HEK293 (cell line): ENCODE data around the gene PGPEP1.

Experiments used
- CTCF ChIA-PET: fragments of 350-600 bp; formaldehyde crosslinking; extraction: SDS; loops from one replicate; lab custom pipeline; 2021; ENCODE audit warnings: antibody characterized with exemption; lab: Yijun Ruan, JAX
- POLR2A ChIA-PET: fragments of 300-600 bp; formaldehyde crosslinking; extraction: SDS; loops from one replicate; lab custom pipeline; 2020; ENCODE audit warnings: antibody characterized with exemption, inconsistent platforms; lab: Yijun Ruan, JAX
- H3K27ac ChIP-seq: fragments of 200-500 bp; sonication (Bioruptor generic); 2 replicates; pipeline ENCODE4 v1.5.1; 2014; ENCODE audit warnings: low read depth, low read length, control low read depth, inconsistent platforms; ENCODE audit errors: extremely low read depth
- H3K36me3 ChIP-seq, 2 experiments: fragments of 200-500 bp in 1 of 2; sonication (Bioruptor generic) in 1 of 2; 1 replicate in 1 of 2; 2 replicates in 1 of 2; pipeline ENCODE4 v1.5.1; 2014 to 2017; ENCODE audit warnings: inconsistent platforms in 2 of 2, low read length in 2 of 2; ENCODE audit not compliant: control insufficient read depth in 2 of 2, insufficient read depth in 1 of 2
- H3K4me1 ChIP-seq: fragments of 200-500 bp; sonication (Bioruptor generic); 2 replicates; pipeline ENCODE4 v1.5.1; 2014; ENCODE audit warnings: mild to moderate bottlenecking, low read length, inconsistent platforms; ENCODE audit not compliant: control insufficient read depth, insufficient read depth
- H3K4me3 ChIP-seq: 2 replicates; pipeline ENCODE4 v1.5.1; 2011; ENCODE audit warnings: low read depth, mild to moderate bottlenecking, control low read depth, low read length, moderate library complexity
- H3K9me3 ChIP-seq: fragments of 200-500 bp; sonication (Bioruptor generic); 2 replicates; pipeline ENCODE4 v1.5.1; 2014; ENCODE audit warnings: low read depth, low read length, inconsistent platforms; ENCODE audit not compliant: control insufficient read depth, insufficient read depth
- EGR2 ChIP-seq: fragments of 450-650 bp; formaldehyde crosslinking; IDR thresholded peaks from 2 replicates; pipeline ENCODE4 v1.5.1; 2016; ENCODE audit warnings: low read depth, missing biosample characterization, missing genetic modification characterization
- GLIS1 ChIP-seq: fragments of 450-650 bp; formaldehyde crosslinking; IDR thresholded peaks from 2 replicates; pipeline ENCODE4 v1.5.1; 2016; ENCODE audit warnings: missing biosample characterization, missing genetic modification characterization
- KLF7 ChIP-seq: fragments of 450-650 bp; formaldehyde crosslinking; IDR thresholded peaks from 2 replicates; pipeline ENCODE4 v1.5.1; 2016; ENCODE audit warnings: missing biosample characterization, missing genetic modification characterization, borderline replicate concordance
- KLF8 ChIP-seq: fragments of 450-650 bp; formaldehyde crosslinking; IDR thresholded peaks from 2 replicates; pipeline ENCODE4 v1.5.1; 2016; ENCODE audit warnings: missing biosample characterization, missing genetic modification characterization
- OSR2 ChIP-seq: fragments of 450-650 bp; formaldehyde crosslinking; IDR thresholded peaks from 2 replicates; pipeline ENCODE4 v1.5.1; 2016; ENCODE audit warnings: missing biosample characterization, missing genetic modification characterization
- SALL2 ChIP-seq: fragments of 450-650 bp; formaldehyde crosslinking; IDR thresholded peaks from 2 replicates; pipeline ENCODE4 v1.5.0; 2017; ENCODE audit warnings: missing biosample characterization, mild to moderate bottlenecking, missing genetic modification characterization, borderline replicate concordance
- ZBTB21 ChIP-seq: fragments of 450-650 bp; formaldehyde crosslinking; IDR thresholded peaks from 2 replicates; pipeline ENCODE4 v1.5.1; 2017; ENCODE audit warnings: missing biosample characterization, missing genetic modification characterization
- ZFHX2 ChIP-seq: fragments of 450-650 bp; formaldehyde crosslinking; conservative IDR thresholded peaks from 2 replicates; pipeline ENCODE4 v1.5.1; 2016; ENCODE audit warnings: missing biosample characterization, missing genetic modification characterization
- ZNF335 ChIP-seq: fragments of 450-650 bp; formaldehyde crosslinking; conservative IDR thresholded peaks from 2 replicates; pipeline ENCODE4 v1.5.1; 2016; ENCODE audit warnings: missing biosample characterization, missing genetic modification characterization
- ZNF350 ChIP-seq: fragments of 450-650 bp; formaldehyde crosslinking; IDR thresholded peaks from 2 replicates; pipeline ENCODE4 v1.5.0; 2017; ENCODE audit warnings: missing biosample characterization, mild to moderate bottlenecking, missing genetic modification characterization
- ZNF354C ChIP-seq: fragments of 450-650 bp; formaldehyde crosslinking; IDR thresholded peaks from 2 replicates; pipeline ENCODE4 v1.5.1; 2016; ENCODE audit warnings: missing biosample characterization, missing genetic modification characterization, low read depth, borderline replicate concordance
- ZNF549 ChIP-seq: fragments of 450-650 bp; IDR thresholded peaks from 2 replicates; pipeline ENCODE4 v1.5.1; 2018; ENCODE audit warnings: missing biosample characterization, missing genetic modification characterization, mild to moderate bottlenecking, inconsistent platforms, moderate library complexity
- ZNF580 ChIP-seq: fragments of 450-650 bp; formaldehyde crosslinking; IDR thresholded peaks from 2 replicates; pipeline ENCODE4 v1.5.1; 2016; ENCODE audit warnings: missing biosample characterization, missing genetic modification characterization
- ZNF776 ChIP-seq: fragments of 450-650 bp; formaldehyde crosslinking; IDR thresholded peaks from 2 replicates; pipeline ENCODE4 v1.5.0; 2017; ENCODE audit warnings: missing biosample characterization, missing genetic modification characterization, borderline replicate concordance
- ZNF777 ChIP-seq: fragments of 450-650 bp; formaldehyde crosslinking; IDR thresholded peaks from 2 replicates; pipeline ENCODE4 v1.5.1; 2017; ENCODE audit warnings: missing biosample characterization, missing genetic modification characterization, borderline replicate concordance
- ZNF785 ChIP-seq: fragments of 450-650 bp; formaldehyde crosslinking; IDR thresholded peaks from 2 replicates; pipeline ENCODE4 v1.5.1; 2016; ENCODE audit warnings: missing biosample characterization, missing genetic modification characterization
- ZNF792 ChIP-seq: fragments of 450-650 bp; formaldehyde crosslinking; IDR thresholded peaks from 2 replicates; pipeline ENCODE4 v1.5.1; 2016; ENCODE audit warnings: missing biosample characterization, missing genetic modification characterization
- ZNF837 ChIP-seq: fragments of 450-650 bp; formaldehyde crosslinking; IDR thresholded peaks from 2 replicates; pipeline ENCODE4 v1.5.1; 2016; ENCODE audit warnings: missing biosample characterization, missing genetic modification characterization
- ZNF843 ChIP-seq: fragments of 450-650 bp; formaldehyde crosslinking; IDR thresholded peaks from 2 replicates; pipeline ENCODE4 v1.5.1; 2016; ENCODE audit warnings: missing biosample characterization, missing genetic modification characterization
- ZSCAN4 ChIP-seq: fragments of 450-650 bp; formaldehyde crosslinking; IDR thresholded peaks from 2 replicates; pipeline ENCODE4 v1.5.1; 2017; ENCODE audit warnings: missing biosample characterization, missing genetic modification characterization
- ZXDB ChIP-seq: fragments of 450-650 bp; formaldehyde crosslinking; IDR thresholded peaks from 2 replicates; pipeline ENCODE4 v1.5.1; 2016; ENCODE audit warnings: missing biosample characterization, missing genetic modification characterization
- TF ChIP-seq, protein P1 (sequence below): fragments of 450-650 bp; formaldehyde crosslinking; optimal IDR thresholded peaks from 2 replicates; pipeline ENCODE3; 2016; ENCODE audit warnings: missing biosample characterization, mild to moderate bottlenecking, missing genetic modification characterization
- TF ChIP-seq, protein P2 (sequence below): fragments of 450-650 bp; formaldehyde crosslinking; IDR thresholded peaks from 2 replicates; pipeline ENCODE4 v1.5.1; 2016; ENCODE audit warnings: missing biosample characterization, missing genetic modification characterization

The PGPEP1 gene

GRCh38 chr19:18418029-18418482 is 77.7 kb downstream of the PGPEP1 start:
- 0 out of 2 replicates have a peak, but pooled peaks have one; percentile 60 for TF ChIP-seq ZSCAN4 (tag by site-specific recombination)
- peak; percentile 73 for TF ChIP-seq ZFHX2
- TF ChIP-seq ZNF549 (tag by site-specific recombination): no peak
- TF ChIP-seq, protein P1, sequence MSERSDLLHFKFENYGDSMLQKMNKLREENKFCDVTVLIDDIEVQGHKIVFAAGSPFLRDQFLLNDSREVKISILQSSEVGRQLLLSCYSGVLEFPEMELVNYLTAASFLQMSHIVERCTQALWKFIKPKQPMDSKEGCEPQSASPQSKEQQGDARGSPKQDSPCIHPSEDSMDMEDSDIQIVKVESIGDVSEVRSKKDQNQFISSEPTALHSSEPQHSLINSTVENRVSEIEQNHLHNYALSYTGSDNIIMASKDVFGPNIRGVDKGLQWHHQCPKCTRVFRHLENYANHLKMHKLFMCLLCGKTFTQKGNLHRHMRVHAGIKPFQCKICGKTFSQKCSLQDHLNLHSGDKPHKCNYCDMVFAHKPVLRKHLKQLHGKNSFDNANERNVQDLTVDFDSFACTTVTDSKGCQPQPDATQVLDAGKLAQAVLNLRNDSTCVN: peak; percentile 26
- TF ChIP-seq EGR2: 0 out of 2 replicates have a peak, but pooled peaks have one; percentile 50
- peak; percentile 3; the same call in 1 of the 2 replicates for TF ChIP-seq GLIS1 (tag by site-specific recombination)
- no peak for TF ChIP-seq ZNF354C
- TF ChIP-seq ZNF580 (tag by site-specific recombination): no peak
- TF ChIP-seq ZNF776 (tag by site-specific recombination): no peak
- no peak for TF ChIP-seq SALL2 (tag by site-specific recombination)
- no peak for TF ChIP-seq OSR2 (tag by site-specific recombination)
- POLR2A ChIA-PET: interaction anchor here (0.6 to 4.2 kb wide), 4 partner anchors 19 to 225 kb away, joined by 3 to 75 read pairs (median 4); partner anchors contain the start of genes JUND and MPV17L2
- no peak overlapping the region; the same call in 1 of the 2 replicates for H3K4me3 ChIP-seq
- H3K36me3 ChIP-seq: no peaks in the 10 kb centered on the region
- CTCF ChIA-PET: interaction anchor here (0.7 to 4.5 kb wide), 7 partner anchors 8 to 768 kb away, joined by 3 to 32 read pairs (median 5); partner anchors contain the start of gene GDF15
- H3K4me1 ChIP-seq: peaks cover 9% of the 10 kb centered on the region; the same call in 1 of the 2 replicates
- H3K9me3 ChIP-seq: no peaks in the 10 kb centered on the region
- no peak overlapping the region for H3K27ac ChIP-seq

- H3K9me3 ChIP-seq: no peaks in the 10 kb centered on the region
- H3K4me1 ChIP-seq: peaks cover 9% of the 10 kb centered on the region; the same call in 1 of the 2 replicates
- no peaks in the 10 kb centered on the region for H3K36me3 ChIP-seq
- ChIA-PET POLR2A (interaction anchor here (0.5 to 4.2 kb wide), 7 partner anchors 10 to 413 kb away, joined by 3 to 75 read pairs (median 4); partner anchors contain the start of genes JUND and UPF1), CTCF (interaction anchor here (0.6 to 4.5 kb wide), 14 partner anchors 9 to 971 kb away, joined by 3 to 32 read pairs (median 4); partner anchors contain the start of gene GDF15)
- H3K27ac ChIP-seq: peak overlapping the region; percentile 63; the same call in 1 of the 2 replicates
- H3K4me3 ChIP-seq: peak overlapping the region; percentile 53
- TF ChIP-seq ZNF777: peak; percentile 85; the same call in 1 of the 2 replicates
- TF ChIP-seq ZNF335 (tag by site-specific recombination): peak; percentile 83
- 0 out of 2 replicates have a peak, but pooled peaks have one; percentile 32 for TF ChIP-seq EGR2
- TF ChIP-seq, protein P1: peak; percentile 81
- peak; percentile 62 for TF ChIP-seq KLF8 (tag by site-specific recombination)
- 0 out of 2 replicates have a peak, but pooled peaks have one; percentile 7 for TF ChIP-seq ZBTB21 (tag by site-specific recombination)
- peak; percentile 51; the same call in 1 of the 2 replicates for TF ChIP-seq ZNF785 (tag by site-specific recombination)
- peak; percentile 62 for TF ChIP-seq ZFHX2
- TF ChIP-seq, protein P2, sequence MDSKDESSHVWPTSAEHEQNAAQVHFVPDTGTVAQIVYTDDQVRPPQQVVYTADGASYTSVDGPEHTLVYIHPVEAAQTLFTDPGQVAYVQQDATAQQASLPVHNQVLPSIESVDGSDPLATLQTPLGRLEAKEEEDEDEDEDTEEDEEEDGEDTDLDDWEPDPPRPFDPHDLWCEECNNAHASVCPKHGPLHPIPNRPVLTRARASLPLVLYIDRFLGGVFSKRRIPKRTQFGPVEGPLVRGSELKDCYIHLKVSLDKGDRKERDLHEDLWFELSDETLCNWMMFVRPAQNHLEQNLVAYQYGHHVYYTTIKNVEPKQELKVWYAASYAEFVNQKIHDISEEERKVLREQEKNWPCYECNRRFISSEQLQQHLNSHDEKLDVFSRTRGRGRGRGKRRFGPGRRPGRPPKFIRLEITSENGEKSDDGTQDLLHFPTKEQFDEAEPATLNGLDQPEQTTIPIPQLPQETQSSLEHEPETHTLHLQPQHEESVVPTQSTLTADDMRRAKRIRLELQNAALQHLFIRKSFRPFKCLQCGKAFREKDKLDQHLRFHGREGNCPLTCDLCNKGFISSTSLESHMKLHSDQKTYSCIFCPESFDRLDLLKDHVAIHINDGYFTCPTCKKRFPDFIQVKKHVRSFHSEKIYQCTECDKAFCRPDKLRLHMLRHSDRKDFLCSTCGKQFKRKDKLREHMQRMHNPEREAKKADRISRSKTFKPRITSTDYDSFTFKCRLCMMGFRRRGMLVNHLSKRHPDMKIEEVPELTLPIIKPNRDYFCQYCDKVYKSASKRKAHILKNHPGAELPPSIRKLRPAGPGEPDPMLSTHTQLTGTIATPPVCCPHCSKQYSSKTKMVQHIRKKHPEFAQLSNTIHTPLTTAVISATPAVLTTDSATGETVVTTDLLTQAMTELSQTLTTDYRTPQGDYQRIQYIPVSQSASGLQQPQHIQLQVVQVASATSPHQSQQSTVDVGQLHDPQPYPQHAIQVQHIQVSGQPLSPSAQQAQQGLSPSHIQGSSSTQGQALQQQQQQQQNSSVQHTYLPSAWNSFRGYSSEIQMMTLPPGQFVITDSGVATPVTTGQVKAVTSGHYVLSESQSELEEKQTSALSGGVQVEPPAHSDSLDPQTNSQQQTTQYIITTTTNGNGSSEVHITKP: peak; percentile 34; the same call in 1 of the 2 replicates
- TF ChIP-seq ZSCAN4 (tag by site-specific recombination): peak; percentile 88
- TF ChIP-seq KLF7: peak; percentile 33; the same call in 1 of the 2 replicates
- TF ChIP-seq ZNF837: no peak
- TF ChIP-seq ZNF792 (tag by site-specific recombination): 0 out of 2 replicates have a peak, but pooled peaks have one; percentile 69
- 0 out of 2 replicates have a peak, but pooled peaks have one; percentile 41 for TF ChIP-seq ZNF843 (tag by site-specific recombination)
- TF ChIP-seq ZNF350: no peak
- TF ChIP-seq ZXDB: peak; percentile 16; the same call in 1 of the 2 replicates
These were observed 78.2 kb downstream of the PGPEP1 start for GRCh38 chr19:18418483-18419194.
